Measurements from ENCODE around the gene C1orf116.

DNA sequence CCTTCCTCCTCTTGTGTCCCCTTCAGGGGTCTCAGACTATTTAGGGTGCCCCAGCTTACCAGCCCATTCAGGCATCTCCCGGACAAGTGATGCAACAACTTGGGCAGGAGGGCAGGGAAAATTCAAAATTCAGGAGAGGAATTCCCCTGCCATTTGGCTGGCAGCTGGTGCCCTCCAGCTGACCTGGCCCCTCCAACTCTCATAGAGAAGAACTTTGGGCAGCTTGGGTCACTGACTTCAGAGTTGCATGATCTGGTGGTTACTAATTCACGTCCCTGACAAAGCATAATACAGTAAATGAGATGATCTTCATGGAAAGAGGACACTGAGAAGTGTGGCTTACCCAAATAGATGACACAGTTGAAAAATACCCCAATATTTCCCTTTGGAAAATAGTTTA, 62.1 kb downstream of the C1orf116 start, which contains the start of gene FCAMR:
- TF ChIP-seq, protein P1, sequence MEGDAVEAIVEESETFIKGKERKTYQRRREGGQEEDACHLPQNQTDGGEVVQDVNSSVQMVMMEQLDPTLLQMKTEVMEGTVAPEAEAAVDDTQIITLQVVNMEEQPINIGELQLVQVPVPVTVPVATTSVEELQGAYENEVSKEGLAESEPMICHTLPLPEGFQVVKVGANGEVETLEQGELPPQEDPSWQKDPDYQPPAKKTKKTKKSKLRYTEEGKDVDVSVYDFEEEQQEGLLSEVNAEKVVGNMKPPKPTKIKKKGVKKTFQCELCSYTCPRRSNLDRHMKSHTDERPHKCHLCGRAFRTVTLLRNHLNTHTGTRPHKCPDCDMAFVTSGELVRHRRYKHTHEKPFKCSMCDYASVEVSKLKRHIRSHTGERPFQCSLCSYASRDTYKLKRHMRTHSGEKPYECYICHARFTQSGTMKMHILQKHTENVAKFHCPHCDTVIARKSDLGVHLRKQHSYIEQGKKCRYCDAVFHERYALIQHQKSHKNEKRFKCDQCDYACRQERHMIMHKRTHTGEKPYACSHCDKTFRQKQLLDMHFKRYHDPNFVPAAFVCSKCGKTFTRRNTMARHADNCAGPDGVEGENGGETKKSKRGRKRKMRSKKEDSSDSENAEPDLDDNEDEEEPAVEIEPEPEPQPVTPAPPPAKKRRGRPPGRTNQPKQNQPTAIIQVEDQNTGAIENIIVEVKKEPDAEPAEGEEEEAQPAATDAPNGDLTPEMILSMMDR (conservative IDR thresholded peaks at IDR 0.05), result no peak
- TF ChIP-seq ZFX (IDR thresholded peaks at IDR 0.05), result no peak

All from C4-2B (cell line).